ENCODE data around the gene UEVLD. TPM values are rescaled to one million over a fixed set of nuclear protein-coding genes. Genes with fewer than 3 reads are reported as not detected.
A peak's percentile ranks its signal among the peaks of the same experiment; 100 is the strongest.

UEVLD gene
- polyA plus RNA-seq, 1 donor (not counting 4 experiments of a cell fraction or from before 2014, with no cell fraction given), result 34.2 TPM

DNA sequence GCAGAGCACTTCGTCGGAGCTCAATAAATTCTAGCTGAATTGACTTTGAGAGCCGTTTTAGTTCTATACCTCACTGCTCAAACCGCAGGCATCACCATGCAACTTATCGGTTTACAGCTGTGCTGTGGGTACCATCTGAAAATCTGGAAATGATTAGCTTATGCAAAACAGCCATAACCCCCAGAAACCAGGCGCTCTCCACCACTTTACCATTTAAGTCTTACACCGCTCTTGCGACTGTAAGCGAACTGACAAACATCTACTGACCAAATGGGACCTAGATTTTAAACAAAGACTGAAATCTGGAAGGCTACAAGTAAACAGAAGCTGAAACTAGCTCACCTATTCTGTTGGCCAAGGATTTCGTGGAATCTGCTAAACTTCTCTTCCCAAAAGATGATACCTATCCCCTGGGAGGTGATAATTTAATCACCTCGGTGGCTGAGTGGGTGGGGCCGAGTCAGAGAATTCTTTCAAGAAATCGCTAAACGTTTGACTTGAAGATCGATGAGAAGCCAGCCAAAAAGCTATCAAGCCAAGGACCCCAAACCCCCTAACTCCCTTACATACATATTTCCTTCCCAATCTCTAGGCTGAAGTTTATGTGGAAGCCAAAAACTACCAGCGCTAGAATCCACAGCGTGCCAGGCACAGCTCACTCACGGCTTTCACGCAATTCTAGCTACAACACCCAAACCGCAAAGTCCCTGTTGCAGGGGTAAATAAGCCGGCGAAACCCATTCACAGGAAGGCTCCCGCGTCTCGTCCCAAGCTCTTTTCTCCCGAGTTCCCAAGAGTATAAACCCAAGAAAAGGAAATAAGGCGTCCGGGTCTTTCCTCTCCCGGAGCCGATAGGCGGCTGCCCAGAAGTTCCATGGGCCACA, 45.0 kb upstream of the UEVLD start:
- Histone ChIP-seq H2AFZ (ENCODE audit: control insufficient read depth, low read length) (peak overlapping the region; percentile 94), H4K20me1 (ENCODE audit: control insufficient read depth, extremely low read depth, insufficient read depth, low read length) (no peaks in the 10 kb centered on the region), H3K9ac (ENCODE audit: control insufficient read depth, extremely low read depth, insufficient read depth, low read length) (peak overlapping the region; percentile 95), H3K4me1 (ENCODE audit: control insufficient read depth, extremely low read depth, insufficient read depth, low read length) (peaks cover 7% of the 10 kb centered on the region), H3K4me3 (ENCODE audit: control insufficient read depth in 2 of 3, extremely low read depth in 1 of 3, insufficient read depth in 2 of 3, low read depth in 1 of 3, low read length in 3 of 3) (peak overlapping the region; percentile 85 to 94 (median 90)), H3K27me3 (ENCODE audit: control insufficient read depth, extremely low read depth, insufficient read depth, low read length) (no peaks in the 10 kb centered on the region), H3K4me2 (ENCODE audit: control insufficient read depth, extremely low read depth, insufficient read depth, low read depth, low read length) (peak overlapping the region; percentile 96), H3K9me3 (ENCODE audit: control insufficient read depth, low read depth, low read length) (no peaks in the 10 kb centered on the region), H3K9me1 (ENCODE audit: control insufficient read depth, extremely low read depth, insufficient read depth, low read length) (no peaks in the 10 kb centered on the region), H3K79me2 (ENCODE audit: control insufficient read depth, insufficient read depth, low read length) (peaks cover 54% of the 10 kb centered on the region), H3K27ac (ENCODE audit: control insufficient read depth, insufficient read depth, low read length) (peak overlapping the region; percentile 85), H3K36me3 (ENCODE audit: control insufficient read depth in 2 of 2, extremely low read depth in 1 of 2, insufficient read depth in 2 of 2, low read length in 2 of 2) (no peaks in the 10 kb centered on the region)
- dilution Hi-C loops (cut with MboI; ENCODE audit: extremely low pct_ligation_motif_present, low sequenced_read_pairs), result no loop called here
- FAIRE-seq (peak; percentile 9), DNase-seq (ENCODE audit: low read depth, low spot score) (no peak)
- TF ChIP-seq CTCF (optimal IDR thresholded peaks at IDR 0.05 in 1 of 3, IDR thresholded peaks at IDR 0.05 in 1 of 3, conservative IDR thresholded peaks at IDR 0.05 in 1 of 3; ENCODE audit: extremely low read depth in 1 of 3, insufficient read depth in 2 of 3, low read length in 3 of 3), result no peak
- TF ChIP-seq EZH2 (IDR thresholded peaks at IDR 0.05; ENCODE audit: low read length), result no peak

DNA sequence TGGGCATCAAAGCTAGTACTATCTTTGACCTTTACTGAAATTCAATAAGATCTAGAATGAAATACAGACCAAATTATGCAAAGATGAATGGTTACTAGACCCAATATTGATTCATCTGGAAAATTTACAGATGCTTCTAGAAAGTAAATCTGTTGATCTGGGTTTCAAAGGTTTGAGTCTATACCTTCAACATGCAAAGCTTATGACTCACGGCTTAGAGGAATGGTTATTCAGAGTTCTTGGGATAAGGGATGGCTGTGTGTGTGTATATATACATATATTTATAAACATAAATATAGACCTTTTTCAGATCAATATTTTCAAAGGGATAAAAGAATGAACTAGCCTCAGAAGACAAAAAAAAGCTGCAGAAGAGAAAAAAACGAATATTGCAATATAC, 44.3 kb upstream of the UEVLD start:
- dilution Hi-C loops (cut with MboI; ENCODE audit: extremely low pct_ligation_motif_present, low sequenced_read_pairs), result no loop called here
- H3K4me3 ChIP-seq (ENCODE audit: control insufficient read depth in 2 of 3, extremely low read depth in 1 of 3, insufficient read depth in 2 of 3, low read depth in 1 of 3, low read length in 3 of 3), result peak overlapping the region; percentile 85 to 94 (median 90)
- peaks cover 7% of the 10 kb centered on the region for H3K4me1 ChIP-seq (ENCODE audit: control insufficient read depth, extremely low read depth, insufficient read depth, low read length)
- TF ChIP-seq EZH2 (IDR thresholded peaks at IDR 0.05; ENCODE audit: low read length), result no peak
- TF ChIP-seq CTCF (optimal IDR thresholded peaks at IDR 0.05 in 1 of 3, IDR thresholded peaks at IDR 0.05 in 1 of 3, conservative IDR thresholded peaks at IDR 0.05 in 1 of 3; ENCODE audit: extremely low read depth in 1 of 3, insufficient read depth in 2 of 3, low read length in 3 of 3), result no peak
- H3K9ac ChIP-seq (ENCODE audit: control insufficient read depth, extremely low read depth, insufficient read depth, low read length), result peak overlapping the region; percentile 95
- no peak for DNase-seq (ENCODE audit: low read depth, low spot score)
- H3K9me1 ChIP-seq (ENCODE audit: control insufficient read depth, extremely low read depth, insufficient read depth, low read length), result no peaks in the 10 kb centered on the region
- H3K36me3 ChIP-seq (ENCODE audit: control insufficient read depth in 2 of 2, extremely low read depth in 1 of 2, insufficient read depth in 2 of 2, low read length in 2 of 2), result no peaks in the 10 kb centered on the region
- no peak for FAIRE-seq
- no peaks in the 10 kb centered on the region for H4K20me1 ChIP-seq (ENCODE audit: control insufficient read depth, extremely low read depth, insufficient read depth, low read length)
- no peak overlapping the region for H3K27ac ChIP-seq (ENCODE audit: control insufficient read depth, insufficient read depth, low read length)
- peak overlapping the region; percentile 96 for H3K4me2 ChIP-seq (ENCODE audit: control insufficient read depth, extremely low read depth, insufficient read depth, low read depth, low read length)
- no peaks in the 10 kb centered on the region for H3K9me3 ChIP-seq (ENCODE audit: control insufficient read depth, low read depth, low read length)
- peaks cover 60% of the 10 kb centered on the region for H3K79me2 ChIP-seq (ENCODE audit: control insufficient read depth, insufficient read depth, low read length)
- H3K27me3 ChIP-seq (ENCODE audit: control insufficient read depth, extremely low read depth, insufficient read depth, low read length), result no peaks in the 10 kb centered on the region
- H2AFZ ChIP-seq (ENCODE audit: control insufficient read depth, low read length), result no peak overlapping the region

All from keratinocyte (primary cell).